ENCODE measurements around the gene MLLT3.

MLLT3 gene

DNA sequence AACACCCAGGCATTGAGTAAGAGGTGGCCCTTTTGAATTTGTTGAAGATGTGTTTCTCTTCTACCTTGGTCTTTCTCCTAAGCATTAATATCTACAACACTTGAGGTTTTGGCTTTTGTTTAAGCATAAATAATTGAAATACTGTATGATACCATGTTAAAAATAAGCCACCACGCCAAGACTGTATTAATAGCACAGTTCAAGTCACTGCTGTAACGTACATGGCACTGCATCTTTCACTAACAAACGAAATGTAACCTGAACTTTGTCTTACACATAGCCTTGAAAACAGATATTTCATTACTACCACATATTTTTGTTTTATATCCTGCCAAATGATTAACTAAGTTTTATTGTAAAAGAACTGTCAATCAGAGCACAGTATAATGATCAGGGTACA lies 112.8 kb downstream of the MLLT3 start:
- DNase-seq (ENCODE audit: low spot score): no peak

DNA sequence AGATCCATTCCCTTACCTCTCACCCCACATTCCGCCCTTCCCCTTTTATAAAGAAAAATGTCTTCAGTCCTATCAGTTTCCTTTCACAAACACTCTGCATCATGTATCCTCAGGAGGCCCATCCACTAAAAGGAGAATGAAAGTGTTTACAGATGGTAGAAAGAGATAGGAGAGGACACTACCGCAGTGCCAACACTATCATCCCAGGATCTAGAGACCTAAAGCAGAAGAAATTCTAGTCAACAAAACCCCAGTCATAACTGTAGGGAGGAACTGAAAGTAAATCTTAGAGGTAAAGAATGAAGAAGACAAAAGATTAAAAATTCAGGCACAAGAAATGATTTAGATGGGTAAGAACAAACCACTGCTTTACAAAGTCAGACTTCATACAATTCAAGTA lies 114.1 kb downstream of the MLLT3 start:
- DNase-seq (ENCODE audit: low spot score): no peak

DNA sequence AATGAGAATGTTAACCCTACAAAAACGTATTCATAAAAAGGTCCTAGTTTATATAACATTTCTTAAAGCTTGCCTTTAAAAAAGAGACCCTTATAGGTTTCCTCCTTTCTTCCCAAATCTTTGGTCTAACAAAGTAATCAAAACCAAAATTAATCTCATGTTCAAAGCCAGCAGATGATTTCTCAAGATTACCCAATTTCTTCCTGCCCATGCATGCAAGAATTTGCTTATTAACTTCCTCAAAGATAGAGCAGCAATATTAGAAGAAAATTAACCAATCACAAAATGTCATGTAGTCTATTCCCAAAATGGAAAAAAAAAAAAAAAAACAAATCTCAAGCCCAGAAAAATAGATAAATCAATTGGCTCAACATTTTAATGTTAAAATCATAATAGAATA lies 114.9 kb downstream of the MLLT3 start:
- no peak for DNase-seq (ENCODE audit: low spot score)

DNA sequence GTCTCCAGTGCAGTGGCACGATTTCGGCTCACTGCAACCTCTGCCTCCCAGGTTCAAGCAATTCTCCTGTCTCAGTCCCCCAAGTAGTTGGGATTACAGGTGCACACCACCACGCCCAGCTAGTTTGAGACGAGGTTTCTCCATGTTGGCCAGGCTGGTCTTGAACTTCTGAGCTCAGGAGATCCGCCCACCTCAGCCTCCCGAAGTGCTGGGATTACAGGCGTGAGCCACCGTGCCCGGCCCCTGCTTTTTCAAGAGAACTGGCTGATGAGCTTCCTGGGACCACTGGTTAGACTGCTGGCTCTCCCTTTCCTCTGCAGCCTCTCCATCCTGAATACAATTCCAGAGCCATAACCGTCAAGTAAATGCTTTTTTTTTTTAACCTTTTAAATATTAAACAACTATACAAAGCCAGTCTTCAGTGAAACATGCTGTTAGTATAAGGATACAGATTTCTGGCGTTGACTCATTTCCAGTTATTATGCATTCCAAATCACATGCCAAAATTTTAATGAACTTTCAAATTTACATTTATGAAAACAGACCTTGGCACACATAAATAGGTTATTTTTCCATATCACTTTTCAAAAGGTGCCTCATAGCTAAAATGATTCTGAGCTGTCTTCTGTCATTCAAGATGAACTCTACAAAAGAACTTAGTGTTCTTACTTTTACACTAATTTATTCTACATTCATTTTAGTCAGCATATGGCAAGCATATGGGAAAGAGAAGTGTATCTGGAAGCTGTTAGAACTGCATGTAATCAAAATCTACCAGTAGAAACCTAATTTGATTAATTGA lies 116.0 kb downstream of the MLLT3 start:
- DNase-seq (ENCODE audit: low spot score): no peak

DNA sequence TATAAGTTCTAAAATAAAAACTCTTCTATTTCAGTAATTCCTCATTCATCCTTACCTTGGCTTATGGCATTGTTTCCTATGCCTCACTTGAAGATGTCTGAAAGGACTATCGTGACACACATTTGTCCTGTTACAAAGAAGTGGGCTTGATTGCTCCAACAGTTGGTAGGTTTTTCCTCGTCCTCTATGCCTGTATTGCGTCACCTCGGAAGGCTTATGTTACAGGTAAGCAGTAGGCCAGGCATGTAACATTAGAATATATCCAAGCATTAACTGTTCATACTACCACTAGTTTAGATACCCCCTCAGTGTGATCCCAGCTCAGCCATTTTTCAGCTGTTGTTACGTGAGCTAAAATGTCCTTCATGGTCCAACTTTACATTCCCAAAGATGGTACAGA lies 116.7 kb downstream of the MLLT3 start:
- DNase-seq (ENCODE audit: low spot score): no peak

DNA sequence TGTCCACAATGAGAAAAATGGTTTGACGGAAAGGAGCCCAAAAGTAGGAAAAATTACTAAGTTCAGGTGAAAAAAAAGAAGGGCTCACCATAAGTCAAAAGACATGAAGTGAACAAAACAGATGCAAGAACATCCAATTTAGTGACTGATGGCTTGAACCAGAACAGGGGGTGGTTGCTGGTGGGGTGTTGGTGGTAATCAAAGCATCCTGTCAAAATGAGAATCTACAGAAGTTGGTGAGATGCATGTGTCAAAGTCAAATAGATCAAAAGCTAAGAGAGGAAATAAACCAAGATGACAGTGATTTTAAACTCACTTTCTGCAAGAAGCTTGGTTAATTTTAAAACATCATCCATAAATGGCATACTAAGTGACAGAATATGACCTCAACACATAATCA lies 117.4 kb downstream of the MLLT3 start:
- no peak for DNase-seq (ENCODE audit: low spot score)

DNA sequence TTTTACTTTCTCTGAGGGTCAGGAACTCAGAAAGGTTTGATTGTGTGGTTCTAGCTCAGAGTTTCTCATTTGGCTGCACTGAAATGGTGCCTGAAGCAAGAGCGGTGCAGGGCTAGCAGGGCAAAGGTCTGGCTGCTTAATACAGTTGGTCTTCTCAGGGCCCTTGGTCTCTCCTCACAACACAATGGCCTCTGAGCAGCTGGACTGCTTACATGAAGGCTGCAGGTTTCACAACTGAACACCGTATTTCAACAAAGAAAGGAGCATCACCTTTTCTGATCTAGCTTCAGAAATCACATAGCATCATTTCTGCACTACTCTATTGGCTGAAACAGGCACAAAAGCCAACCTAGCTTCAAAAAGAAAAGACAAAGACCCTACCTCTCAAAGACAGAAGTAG lies 122.2 kb downstream of the MLLT3 start:
- DNase-seq (ENCODE audit: low spot score): no peak

DNA sequence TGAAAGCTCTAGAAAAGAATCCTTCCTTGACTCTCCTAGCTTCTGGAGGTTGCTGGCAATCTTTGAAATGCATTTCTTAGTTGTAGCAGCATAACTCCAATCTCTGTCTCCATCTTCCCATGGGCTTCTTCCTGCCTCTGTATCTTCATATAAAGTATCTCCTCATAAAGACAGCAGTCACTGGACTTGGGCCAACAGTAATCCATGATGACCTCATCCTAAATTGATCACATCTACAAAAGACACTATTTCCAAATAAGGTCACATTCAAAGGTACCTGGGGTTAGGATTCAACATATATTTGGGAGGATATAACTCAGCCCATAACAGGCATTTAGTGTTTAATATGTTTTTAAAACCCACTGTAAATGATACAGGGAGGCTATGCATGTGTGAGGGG lies 123.3 kb downstream of the MLLT3 start:
- DNase-seq (ENCODE audit: low spot score): no peak

DNA sequence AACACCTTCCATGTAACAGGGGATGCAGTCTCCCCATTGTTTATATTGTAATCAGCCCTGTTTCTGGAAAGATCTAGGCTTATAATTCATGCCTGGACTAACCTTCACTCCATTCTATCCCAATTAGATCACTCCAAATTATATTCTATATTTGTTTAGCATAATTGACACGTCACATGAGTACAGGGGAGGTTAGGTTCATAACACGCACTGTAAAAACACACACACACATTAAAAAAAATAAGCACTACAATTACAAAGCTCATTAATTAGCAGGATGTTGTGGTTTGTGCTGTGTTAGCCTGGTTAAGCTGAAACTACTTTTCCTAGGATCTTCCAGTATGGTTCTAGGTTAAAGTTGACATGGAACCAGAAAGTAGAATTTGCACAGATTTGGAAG lies 126.0 kb downstream of the MLLT3 start:
- DNase-seq (ENCODE audit: low spot score): no peak

DNA sequence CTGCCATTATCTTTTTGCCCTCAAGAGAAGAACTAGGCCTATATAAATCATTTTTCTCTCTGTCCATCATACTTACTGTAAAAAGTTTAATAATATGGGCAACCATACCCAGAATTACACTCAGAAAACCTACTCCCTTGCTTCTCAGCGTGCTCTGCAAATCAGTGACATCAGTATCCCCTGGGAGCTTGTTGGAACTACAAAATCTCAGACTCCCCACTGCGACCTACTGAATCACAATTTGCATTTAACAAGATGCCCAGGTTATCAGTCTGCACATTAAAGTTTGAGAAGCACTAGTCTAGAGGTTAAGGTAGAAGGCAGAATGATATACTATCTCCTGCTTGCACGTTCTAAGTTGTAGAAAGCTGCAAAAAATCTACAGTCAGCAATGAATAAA lies 127.2 kb downstream of the MLLT3 start:
- DNase-seq (ENCODE audit: low spot score): no peak

DNA sequence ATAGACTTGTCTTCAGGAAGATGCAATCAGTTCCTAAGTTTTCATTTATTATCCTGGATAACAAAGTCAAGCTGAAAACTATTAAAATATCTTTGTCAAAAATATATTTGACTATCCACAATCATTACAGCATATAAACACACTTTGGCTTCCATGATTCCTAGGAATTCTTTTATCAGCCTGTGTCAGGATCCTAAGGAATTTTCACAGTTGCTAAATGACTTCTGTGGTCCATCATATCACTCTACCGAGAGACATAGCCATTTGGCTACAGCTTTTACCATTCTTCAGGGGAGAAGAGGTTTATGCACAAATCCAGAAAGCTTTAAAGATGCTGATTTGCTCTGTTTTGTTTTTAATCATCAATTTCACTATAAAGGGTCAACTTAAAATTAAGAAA lies 128.3 kb downstream of the MLLT3 start:
- no peak for DNase-seq (ENCODE audit: low spot score)

DNA sequence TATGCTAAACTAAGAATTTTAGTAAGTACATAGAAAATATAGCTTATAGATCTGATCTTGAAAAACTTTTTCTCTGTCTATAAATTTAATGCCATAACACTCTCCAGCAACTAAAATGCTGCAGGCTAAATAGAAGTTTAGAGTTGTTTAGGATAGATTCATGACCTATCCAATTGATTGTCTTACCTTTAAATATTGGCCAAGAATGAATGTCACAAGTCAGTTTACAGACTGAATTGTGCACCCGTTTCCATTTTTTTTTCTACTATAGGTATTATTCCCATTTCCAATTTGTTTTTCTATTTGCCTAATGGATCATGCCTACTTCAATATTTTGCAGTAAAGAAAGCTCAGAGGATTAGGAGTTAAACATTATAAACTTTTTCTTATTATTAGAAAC lies 129.5 kb downstream of the MLLT3 start:
- DNase-seq (ENCODE audit: low spot score): no peak

DNA sequence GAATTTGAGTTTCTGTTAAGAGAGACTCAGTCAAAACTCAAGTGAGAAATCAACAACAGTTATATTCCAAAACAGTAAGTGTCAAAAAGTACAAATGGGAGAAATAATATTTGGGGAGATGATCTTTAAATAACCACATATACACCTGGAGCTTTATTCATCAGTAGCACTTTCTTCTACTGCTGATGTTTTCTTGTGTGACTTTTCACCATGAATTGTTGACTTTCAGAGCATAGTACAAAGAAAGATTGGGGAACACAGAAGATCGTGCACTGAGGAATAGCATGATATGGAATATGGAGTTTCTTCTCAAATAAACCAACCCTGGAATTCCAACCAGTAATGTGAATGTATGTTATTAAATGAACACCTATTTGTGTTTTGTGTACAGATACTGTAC lies 130.7 kb downstream of the MLLT3 start:
- no peak for DNase-seq (ENCODE audit: low spot score)

DNA sequence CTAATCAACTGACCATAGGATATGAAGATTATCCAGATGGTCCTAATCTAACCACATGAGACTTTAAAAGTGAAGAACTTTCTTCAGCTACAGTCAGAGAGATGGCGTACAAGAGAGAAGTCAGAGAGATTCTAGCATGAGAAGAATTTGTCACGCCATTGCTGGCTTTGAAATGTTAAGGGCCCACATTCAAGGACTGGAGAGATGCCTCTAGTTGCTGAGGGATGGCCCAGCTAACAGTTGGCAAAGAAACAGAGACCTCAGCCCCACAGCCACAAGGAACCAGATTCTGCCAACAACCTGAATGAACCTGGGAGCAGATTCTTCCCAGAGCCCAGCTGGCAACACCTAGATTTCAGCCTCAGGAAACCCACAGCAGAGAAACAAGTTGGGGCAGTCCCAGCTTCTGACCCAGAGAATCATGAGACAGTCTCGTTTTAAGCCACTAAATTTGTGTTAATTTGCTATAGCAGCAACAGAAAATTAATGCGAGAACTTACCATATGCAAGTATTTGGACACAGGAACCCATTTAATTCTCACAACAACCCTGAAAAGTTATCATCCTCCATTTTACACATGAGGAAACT lies 132.0 kb downstream of the MLLT3 start:
- no peak for DNase-seq (ENCODE audit: low spot score)

DNA sequence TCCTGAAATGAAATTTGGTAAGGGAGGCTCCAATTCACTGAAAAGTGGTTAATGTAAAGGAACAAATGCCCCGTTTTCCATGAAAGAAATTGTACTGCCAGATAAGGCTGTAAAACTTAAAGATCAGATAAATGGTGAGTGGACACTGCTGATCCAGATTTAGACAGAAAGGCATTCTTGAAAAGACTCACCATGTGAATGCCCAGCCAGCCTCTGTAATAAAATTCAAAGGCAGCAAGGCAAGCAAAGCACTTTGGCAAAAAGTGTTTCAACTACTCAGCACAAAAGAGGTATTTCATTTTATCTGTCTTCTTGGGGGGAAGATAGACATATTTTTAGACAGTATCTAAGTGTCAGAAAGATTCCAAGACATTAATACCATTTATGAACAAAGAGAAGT lies 133.6 kb downstream of the MLLT3 start:
- no peak for DNase-seq (ENCODE audit: low spot score)

DNA sequence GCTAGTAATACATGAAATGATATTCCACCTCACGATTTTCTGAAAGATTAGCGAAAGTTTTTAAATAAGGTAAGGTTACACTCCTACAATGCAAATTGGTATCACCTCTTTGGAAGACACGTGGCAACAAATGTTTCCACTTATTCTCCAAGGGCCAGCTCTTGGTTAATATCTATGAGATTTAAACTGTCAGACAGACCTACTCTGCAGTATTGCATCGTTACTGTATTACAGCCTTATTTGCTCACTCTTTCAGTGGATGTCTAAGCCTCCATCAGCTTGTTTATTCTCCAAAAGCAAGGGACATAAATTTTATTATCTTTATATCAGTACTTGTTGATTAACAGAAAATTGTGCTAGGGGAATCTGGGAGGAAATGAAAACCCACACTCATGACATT lies 135.7 kb downstream of the MLLT3 start:
- DNase-seq (ENCODE audit: low spot score): no peak

DNA sequence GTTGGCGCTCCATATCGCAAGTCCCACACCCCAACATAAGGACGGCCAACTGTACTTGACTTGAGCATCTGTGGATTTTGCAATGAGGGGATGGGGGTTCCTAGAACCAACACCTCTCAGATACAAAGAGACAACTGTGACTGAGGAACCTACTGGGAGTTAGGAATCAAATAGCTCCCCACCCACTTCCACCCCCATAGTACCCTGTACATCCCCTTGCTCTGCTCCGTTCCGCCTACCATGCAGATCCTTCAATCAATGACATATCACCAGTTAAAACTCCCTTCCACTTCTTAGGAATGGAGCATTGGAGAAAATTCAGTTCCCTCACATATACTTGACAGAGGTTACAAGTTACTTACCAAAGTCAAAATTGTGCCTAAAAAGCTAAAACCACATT lies 140.9 kb downstream of the MLLT3 start:
- DNase-seq (ENCODE audit: low spot score): no peak

DNA sequence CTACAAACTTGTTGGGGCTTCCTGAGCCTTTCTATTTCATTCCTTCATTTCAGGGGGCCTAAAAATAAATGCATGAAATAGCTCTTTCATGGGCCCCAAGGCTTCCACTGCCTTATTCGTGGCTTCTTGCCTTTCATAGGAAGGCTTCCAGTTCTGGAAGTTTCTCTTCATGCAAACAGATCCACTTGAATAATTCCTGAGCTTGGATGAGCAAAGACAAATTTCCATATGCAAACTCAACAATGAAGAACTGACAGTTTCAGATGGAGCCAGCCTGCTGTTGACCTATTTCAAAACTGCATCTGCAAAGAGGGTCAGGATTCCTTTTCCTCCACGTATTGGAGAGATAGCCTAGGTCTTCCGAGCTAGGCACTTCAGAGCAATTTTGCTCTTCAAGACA lies 142.1 kb downstream of the MLLT3 start:
- DNase-seq (ENCODE audit: low spot score): no peak

DNA sequence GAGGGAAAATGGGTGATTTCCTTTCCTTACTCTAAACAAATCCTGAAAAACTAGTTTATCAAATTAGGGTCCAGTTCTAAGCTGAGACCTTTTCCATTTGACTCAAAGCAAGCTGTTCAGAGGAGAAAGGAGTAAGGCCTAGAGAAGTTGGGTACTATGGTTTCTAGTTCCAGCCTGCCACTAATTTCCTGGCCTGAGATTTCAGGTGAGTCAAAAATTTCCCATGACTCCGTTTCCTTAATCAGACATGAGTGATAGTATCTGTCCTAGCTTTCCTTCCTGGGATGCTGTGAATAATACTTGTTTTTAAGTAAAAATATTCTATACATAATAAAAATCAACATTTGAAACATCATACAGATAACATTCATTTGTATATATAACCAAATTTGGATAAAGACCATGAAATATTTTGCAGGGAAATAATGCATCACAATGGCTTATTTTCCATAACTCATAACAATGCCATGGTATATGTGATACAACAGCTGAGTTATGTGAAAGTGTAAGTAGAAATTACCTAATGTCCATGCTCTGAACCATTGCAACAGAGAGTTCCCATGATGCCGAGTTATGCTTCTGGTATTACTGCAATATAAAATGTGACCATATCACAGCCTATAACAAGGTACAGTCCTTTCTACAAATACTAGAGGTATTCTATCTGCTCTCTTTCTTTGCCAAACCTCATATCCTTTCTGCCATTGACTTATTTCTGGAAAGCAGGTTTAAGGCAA lies 142.7 kb downstream of the MLLT3 start:
- DNase-seq (ENCODE audit: low spot score): no peak

DNA sequence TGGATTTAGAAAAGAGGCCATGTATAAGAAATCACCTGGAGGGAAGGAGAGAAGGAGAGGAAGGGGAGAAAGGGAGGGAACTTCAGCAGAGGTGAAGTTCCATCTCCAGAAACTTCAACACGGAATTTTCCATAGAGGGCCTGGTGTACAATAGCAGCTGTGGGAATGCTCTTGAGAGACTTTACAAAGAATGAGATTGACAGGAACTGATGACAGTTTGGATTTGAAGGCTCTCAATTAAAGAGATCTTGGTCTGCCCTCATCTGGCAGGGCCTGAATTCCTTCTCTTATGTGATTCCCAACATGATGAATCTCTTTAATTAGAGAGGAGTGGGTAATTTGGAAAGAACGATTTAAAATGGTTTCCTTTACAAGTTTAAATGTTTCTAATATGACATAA lies 143.5 kb downstream of the MLLT3 start:
- no peak for DNase-seq (ENCODE audit: low spot score)

DNA sequence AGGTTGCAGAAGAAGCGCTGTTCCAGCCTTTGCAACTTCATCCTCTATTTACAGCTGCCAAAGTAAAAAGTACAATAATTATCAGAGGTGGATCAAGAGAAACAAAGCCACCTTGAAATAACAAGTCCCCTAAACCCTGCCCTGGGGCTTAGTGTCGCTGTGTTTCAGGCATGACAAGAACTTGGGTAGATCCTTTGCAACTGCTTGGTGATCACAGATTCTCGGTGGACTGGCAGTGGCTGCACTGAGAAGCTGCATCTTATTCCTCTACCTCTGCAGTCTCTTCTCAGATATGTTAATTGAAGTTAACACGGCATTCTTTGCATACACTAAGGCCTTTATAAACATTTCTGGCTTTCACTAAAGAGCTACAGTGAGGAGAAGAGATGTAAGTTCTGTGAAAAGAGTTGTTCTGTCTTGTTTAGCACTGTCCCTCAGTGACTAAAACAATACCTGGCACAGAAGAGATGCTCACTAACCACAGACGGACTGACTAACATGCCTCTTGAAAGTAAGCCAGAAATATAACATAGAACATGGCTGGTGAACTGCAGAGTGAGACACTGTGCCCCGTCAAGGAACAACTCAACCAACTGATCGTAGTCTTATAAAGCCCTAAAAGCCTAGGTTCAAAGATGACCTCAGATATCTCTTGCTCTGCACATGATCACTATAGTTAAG lies 144.2 kb downstream of the MLLT3 start:
- no peak for DNase-seq (ENCODE audit: low spot score)

DNA sequence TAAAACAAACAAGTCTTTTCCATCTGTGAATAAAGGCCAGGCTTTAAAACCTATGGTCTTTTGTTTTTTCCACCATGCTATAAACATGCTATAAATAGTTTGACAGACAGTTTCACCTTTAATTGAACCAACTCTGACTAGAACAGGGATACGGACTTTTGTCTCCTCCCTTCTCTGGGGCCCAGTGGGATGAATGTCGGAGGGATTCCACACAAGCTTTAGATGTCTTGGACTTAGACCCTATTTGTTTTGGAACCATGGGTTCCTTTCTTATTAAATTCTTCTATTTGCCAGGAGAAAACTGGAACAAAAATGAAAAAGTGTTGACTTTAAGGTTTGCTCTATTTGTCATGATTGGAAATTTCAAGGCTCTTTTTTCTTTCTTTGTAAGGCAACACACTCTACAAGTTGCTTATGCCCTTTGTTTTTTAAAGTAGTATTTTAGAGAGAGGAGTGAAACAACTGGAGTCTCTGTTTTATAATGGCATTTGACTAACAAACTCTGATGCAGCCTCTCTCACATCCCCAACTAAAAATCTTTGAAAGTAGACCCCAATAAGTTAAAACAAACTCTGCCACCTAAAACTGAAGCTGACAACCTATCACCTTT lies 145.3 kb downstream of the MLLT3 start:
- DNase-seq (ENCODE audit: low spot score): no peak
